GM19193 (cell line): ENCODE data around the gene JMJD1C.

Experiments used
- POLR2A ChIP-seq: IDR thresholded peaks from 4 replicates; pipeline ENCODE4 v1.6.1; 2011; ENCODE audit not compliant: insufficient read depth, insufficient read length; ENCODE audit errors: extremely low read depth

JMJD1C gene, protein sequence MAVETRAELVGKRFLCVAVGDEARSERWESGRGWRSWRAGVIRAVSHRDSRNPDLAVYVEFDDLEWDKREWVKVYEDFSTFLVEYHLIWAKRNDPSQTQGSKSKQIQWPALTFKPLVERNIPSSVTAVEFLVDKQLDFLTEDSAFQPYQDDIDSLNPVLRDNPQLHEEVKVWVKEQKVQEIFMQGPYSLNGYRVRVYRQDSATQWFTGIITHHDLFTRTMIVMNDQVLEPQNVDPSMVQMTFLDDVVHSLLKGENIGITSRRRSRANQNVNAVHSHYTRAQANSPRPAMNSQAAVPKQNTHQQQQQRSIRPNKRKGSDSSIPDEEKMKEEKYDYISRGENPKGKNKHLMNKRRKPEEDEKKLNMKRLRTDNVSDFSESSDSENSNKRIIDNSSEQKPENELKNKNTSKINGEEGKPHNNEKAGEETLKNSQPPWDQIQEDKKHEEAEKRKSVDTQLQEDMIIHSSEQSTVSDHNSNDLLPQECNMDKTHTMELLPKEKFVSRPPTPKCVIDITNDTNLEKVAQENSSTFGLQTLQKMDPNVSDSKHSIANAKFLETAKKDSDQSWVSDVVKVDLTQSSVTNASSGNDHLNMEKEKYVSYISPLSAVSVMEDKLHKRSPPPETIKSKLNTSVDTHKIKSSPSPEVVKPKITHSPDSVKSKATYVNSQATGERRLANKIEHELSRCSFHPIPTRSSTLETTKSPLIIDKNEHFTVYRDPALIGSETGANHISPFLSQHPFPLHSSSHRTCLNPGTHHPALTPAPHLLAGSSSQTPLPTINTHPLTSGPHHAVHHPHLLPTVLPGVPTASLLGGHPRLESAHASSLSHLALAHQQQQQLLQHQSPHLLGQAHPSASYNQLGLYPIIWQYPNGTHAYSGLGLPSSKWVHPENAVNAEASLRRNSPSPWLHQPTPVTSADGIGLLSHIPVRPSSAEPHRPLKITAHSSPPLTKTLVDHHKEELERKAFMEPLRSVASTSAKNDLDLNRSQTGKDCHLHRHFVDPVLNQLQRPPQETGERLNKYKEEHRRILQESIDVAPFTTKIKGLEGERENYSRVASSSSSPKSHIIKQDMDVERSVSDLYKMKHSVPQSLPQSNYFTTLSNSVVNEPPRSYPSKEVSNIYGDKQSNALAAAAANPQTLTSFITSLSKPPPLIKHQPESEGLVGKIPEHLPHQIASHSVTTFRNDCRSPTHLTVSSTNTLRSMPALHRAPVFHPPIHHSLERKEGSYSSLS (N-terminal part only)

GRCh38 chr10:63465293-63466143 lies at the start of gene JMJD1C:
JMJD1C (minus strand) TSS chr10:63465977; CDS start chr10:63465662, 315 bp downstream.
- TF ChIP-seq POLR2A: peak; percentile 83

DNA sequence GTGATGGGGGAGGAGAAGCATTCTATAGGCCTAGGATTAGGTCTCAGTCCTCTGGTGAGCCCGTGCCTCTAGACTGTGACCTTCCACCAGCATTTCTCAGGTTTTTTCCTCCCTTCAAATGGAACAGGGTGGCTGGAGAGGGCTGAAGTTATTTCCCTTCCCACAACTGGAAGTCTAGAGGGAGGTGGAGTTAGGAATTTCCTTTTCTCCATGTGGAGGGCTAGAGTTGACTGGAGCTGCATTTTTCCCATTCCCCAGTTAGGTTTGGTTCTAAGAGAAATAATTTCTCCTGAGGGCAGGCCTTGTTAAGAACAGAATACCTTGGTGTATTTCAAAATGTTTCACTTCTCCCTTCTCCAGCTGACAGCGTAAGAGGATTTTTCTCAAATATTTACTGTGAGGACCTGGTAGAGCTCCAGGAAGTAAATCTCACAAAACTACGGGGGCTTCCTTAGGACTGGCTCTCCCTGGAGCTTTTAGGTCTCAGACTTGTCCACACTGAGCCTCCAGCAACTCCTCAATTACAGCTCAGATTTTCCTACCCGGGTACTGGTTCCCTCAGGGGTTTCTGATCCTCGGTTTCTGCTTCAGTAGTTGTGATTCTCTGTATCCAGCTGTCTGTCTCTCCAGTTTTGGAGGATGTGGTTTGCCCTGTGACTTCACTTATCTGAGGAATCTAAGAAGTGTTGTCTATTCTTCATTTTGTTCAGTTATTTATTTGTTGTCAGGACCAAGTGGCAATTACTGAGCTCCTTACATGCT lies 49.4 kb upstream of the JMJD1C start:
- no peak for TF ChIP-seq POLR2A

DNA sequence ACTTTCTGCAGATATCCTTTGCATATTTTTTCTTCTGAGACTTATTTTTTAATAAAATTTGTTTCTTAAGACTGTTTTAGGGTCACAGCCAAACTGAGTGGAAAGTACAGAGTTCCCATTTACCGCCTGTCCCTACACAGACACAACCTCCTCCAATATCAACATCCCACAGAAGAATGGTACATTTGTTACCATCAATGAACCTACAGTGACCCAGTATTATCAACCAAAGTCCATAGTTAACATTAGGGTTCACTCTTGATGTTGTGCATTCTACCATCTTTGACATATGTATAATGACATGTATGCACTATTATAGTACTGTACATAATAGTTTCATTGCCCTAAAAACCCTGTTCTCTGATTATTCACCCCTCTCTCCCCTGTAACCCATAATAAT lies 40.8 kb upstream of the JMJD1C start:
- no peak for TF ChIP-seq POLR2A

GRCh38 chr10:63505562-63505961 lies 39.8 kb upstream of the JMJD1C start:
- no peak for TF ChIP-seq POLR2A

- no peak for TF ChIP-seq POLR2A
Observed at GRCh38 chr10:63504145-63504881, 38.5 kb upstream of the JMJD1C start.

- TF ChIP-seq POLR2A: no peak
Observed at GRCh38 chr10:63503395-63503794, 37.6 kb upstream of the JMJD1C start.

DNA sequence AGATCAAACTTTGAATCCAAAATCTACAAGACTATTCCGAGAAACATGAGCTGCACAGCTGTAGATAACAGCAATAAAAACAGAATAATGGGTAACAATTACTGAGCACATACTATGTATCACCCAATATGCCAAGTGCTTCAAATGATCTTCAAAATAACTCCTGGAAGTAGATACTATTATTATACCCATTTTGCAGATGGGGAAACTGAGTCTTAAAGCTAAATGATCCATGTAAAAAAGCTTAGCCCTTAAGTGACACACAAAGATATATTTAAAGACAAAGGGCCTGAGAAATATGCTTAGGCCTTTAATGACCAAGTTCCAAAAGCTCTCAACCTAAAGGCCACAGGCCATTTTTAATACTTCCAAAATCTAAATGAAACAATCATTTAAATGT lies 37.1 kb upstream of the JMJD1C start:
- TF ChIP-seq POLR2A: no peak

DNA sequence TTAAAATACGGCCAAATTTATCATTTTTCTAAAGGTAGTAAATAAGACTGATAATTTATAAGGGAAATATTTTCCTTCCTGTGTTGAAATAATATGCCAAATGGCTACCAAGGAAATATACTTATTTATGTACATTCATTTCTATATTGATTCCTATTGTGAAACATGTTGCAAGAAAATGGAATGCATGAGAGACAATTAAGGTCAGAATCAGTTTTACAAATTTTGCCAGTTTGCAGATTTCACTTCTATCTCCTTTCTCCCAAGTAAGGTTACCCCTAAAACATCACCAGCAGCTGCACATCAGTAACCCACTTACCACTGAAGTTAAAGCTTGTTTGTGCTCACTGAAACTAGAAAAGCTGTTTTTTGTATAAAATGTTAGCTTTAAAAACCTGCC lies 36.2 kb upstream of the JMJD1C start:
- no peak for TF ChIP-seq POLR2A

GRCh38 chr10:63498665-63499064 lies 32.9 kb upstream of the JMJD1C start:
- no peak for TF ChIP-seq POLR2A

GRCh38 chr10:63497321-63497720 lies 31.5 kb upstream of the JMJD1C start:
- no peak for TF ChIP-seq POLR2A

- TF ChIP-seq POLR2A: no peak
Observed at GRCh38 chr10:63496561-63496960, 30.8 kb upstream of the JMJD1C start.

- no peak for TF ChIP-seq POLR2A
Observed at GRCh38 chr10:63494951-63495350, 29.2 kb upstream of the JMJD1C start.

- TF ChIP-seq POLR2A: no peak
Observed at GRCh38 chr10:63493004-63493403, 27.2 kb upstream of the JMJD1C start.

GRCh38 chr10:63491588-63492316 lies 26.0 kb upstream of the JMJD1C start:
- no peak for TF ChIP-seq POLR2A
